ENCODE results near the gene ITIH5.
"Not testable (repeated sequence)": the region's sequence is repeated elsewhere in the genome, so short reads cannot be mapped to it uniquely, and the experiment has no call there.

ITIH5 gene

DNA sequence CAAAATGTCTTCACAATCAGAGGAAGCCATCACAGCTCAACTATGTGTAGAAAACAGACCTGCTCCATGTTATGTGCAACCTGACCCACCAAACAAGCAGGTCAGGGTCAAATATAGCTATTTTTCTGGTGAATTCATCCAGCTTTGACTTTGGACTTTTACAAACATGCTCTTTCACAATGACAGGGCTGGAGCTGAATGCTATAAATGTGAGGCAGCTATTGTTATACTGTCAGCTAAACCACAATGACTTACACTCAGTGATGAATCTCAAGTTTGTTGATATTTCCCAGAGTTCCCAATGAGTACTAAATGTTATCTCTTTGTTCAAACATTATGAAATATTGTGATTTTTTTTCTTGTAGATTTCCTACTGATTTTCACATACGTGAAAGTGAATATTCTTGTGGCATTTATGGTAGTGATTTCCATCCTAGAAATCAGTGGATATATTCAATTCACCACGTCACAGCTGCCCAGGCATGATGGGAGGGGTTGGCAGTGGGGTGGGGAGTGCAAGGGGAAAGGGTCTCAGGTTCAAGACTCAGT, 33.9 kb upstream of the ITIH5 start:
- TF ChIP-seq, protein P1, sequence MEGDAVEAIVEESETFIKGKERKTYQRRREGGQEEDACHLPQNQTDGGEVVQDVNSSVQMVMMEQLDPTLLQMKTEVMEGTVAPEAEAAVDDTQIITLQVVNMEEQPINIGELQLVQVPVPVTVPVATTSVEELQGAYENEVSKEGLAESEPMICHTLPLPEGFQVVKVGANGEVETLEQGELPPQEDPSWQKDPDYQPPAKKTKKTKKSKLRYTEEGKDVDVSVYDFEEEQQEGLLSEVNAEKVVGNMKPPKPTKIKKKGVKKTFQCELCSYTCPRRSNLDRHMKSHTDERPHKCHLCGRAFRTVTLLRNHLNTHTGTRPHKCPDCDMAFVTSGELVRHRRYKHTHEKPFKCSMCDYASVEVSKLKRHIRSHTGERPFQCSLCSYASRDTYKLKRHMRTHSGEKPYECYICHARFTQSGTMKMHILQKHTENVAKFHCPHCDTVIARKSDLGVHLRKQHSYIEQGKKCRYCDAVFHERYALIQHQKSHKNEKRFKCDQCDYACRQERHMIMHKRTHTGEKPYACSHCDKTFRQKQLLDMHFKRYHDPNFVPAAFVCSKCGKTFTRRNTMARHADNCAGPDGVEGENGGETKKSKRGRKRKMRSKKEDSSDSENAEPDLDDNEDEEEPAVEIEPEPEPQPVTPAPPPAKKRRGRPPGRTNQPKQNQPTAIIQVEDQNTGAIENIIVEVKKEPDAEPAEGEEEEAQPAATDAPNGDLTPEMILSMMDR (IDR thresholded peaks at IDR 0.05; ENCODE audit: insufficient read depth, low read depth, low read length, missing control alignments): no peak
- no peak for DNase-seq (ENCODE audit: low read depth)
- H3K4me3 ChIP-seq (ENCODE audit: low read depth, low read length): no peak overlapping the region

- TF ChIP-seq, protein P1 (IDR thresholded peaks at IDR 0.05; ENCODE audit: insufficient read depth, low read depth, low read length, missing control alignments): no peak
- DNase-seq (ENCODE audit: low read depth): no peak
- no peak overlapping the region for H3K4me3 ChIP-seq (ENCODE audit: low read depth, low read length)
Observed at GRCh38 chr10:7697426-7697825, 30.7 kb upstream of the ITIH5 start.

DNA sequence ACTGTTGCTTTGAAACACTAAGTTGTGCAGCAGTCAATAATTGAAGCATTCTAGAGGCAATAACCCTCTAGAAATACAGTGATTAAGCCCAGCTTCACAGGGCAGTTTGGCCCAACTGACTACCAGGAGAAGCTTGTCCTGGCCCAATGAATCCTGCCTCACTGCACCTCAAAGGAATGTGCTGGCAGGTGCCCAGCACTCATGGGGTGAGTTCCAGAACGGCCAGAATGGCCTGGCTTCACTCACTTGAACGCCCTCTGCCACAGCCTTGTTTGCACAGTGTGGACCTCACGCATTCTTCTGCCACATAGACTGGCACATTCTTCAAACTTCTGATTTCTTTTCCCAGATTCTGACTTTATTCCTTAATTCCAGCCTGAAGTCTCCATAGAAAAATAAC, 29.8 kb upstream of the ITIH5 start:
- H3K4me3 ChIP-seq (ENCODE audit: low read depth, low read length): no peak overlapping the region
- TF ChIP-seq, protein P1 (IDR thresholded peaks at IDR 0.05; ENCODE audit: insufficient read depth, low read depth, low read length, missing control alignments): no peak
- DNase-seq (ENCODE audit: low read depth): no peak

GRCh38 chr10:7693194-7693593, 26.4 kb upstream of the ITIH5 start:
- not testable (repeated sequence) for DNase-seq (ENCODE audit: low read depth); H3K4me3 ChIP-seq (ENCODE audit: low read depth, low read length)

DNA sequence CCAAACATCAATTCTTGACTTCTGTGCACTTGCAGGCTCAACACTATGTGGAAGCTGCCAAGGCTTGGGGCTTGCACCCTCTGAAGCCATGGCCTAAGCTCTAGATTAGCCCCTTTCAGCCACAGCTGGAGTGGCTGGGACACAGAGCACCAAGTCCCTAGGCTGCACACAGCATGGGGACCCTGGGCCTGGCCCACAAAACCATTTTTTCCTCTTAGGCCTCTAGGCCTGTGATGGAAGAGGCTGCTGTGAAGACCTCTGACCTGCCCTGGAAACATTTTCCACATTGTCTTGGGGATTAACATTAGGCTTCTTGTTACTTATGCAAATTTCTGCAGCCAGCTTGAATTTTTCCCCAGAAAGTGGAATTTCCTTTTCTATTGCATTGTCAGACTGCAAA, 25.6 kb upstream of the ITIH5 start:
- DNase-seq (ENCODE audit: low read depth); H3K4me3 ChIP-seq (ENCODE audit: low read depth, low read length): not testable (repeated sequence)

DNA sequence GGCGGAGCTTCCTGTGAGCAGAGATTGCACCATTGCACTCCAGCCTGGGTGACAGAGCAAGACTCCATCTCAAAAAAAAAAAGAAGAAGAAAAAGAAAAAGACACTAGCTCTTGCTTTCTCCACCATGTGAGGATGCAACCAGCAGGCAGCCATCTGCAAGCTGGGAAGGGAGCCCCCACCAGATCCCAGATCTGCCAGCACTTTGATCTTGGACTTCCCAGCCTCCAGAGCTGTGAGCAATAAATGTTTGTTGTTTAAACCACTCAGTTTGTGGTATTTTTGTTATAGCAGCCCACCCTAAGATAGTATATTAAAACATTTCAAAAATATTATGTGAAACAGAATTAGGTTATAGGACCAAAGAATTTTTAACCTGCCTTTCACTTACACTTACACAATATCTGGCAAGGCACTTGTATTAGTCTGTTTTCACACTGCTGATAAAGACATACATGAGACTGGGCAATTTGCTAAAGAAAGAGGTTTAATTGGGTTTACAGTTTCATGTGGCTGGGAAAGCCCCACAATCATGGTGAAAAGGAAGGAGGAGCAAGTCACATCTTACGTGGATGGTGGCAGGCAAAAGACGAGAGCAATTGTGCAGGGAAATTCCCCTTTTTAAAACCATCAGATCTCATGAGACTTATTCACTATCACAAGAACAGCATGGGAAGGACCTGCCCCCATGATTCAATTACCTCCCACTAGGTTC, 24.3 kb upstream of the ITIH5 start:
- H3K4me3 ChIP-seq (ENCODE audit: low read depth, low read length): not testable (repeated sequence)
- DNase-seq (ENCODE audit: low read depth): peak; percentile 58

DNA sequence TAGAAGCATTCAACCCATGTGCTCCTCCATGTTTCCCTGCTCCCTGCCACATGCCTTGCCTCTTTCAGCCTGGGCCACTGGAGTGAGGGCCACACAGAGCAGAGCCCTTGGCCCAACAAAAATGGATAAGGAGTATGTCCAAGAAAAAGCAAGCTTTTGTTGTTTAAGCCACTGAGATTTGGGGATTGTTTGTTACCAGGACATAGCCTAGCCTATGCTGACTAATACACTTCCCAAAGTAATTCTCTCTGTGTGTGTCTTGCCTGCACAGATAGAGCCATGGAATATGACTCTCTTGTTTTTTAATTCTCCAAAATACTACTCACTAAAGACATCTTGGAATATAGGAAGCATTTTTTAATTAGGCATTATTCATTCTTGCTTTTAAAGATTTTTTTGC, 22.8 kb upstream of the ITIH5 start:
- H3K4me3 ChIP-seq (ENCODE audit: low read depth, low read length): no peak overlapping the region
- TF ChIP-seq, protein P1 (IDR thresholded peaks at IDR 0.05; ENCODE audit: insufficient read depth, low read depth, low read length, missing control alignments): no peak
- no peak for DNase-seq (ENCODE audit: low read depth)

GRCh38 chr10:7687228-7687907, 20.6 kb upstream of the ITIH5 start:
- TF ChIP-seq, protein P1 (IDR thresholded peaks at IDR 0.05; ENCODE audit: insufficient read depth, low read depth, low read length, missing control alignments): peak; percentile 86
- no peak overlapping the region for H3K4me3 ChIP-seq (ENCODE audit: low read depth, low read length)
- peak; percentile 93 for DNase-seq (ENCODE audit: low read depth)
